AG09309 (cell line): ENCODE results near the gene SPRY1.

Experiments used
- DNase-seq: peaks from one replicate; pipeline ENCODE4 v3.0.0-alpha.2; 2010; ENCODE audit warnings: low read depth
- H3K4me3 ChIP-seq: 2 replicates; pipeline ENCODE4 v1.5.1; 2011; ENCODE audit warnings: mild to moderate bottlenecking, low read depth, low read length, moderate library complexity; ENCODE audit not compliant: control insufficient read depth
- TF ChIP-seq, protein P1 (sequence below): IDR thresholded peaks from 2 replicates; pipeline ENCODE4 v1.5.1; 2011; ENCODE audit warnings: mild to moderate bottlenecking, low read depth, low read length, inconsistent platforms; ENCODE audit not compliant: insufficient read depth, control insufficient read depth; ENCODE audit errors: missing control alignments

The SPRY1 gene

DNA sequence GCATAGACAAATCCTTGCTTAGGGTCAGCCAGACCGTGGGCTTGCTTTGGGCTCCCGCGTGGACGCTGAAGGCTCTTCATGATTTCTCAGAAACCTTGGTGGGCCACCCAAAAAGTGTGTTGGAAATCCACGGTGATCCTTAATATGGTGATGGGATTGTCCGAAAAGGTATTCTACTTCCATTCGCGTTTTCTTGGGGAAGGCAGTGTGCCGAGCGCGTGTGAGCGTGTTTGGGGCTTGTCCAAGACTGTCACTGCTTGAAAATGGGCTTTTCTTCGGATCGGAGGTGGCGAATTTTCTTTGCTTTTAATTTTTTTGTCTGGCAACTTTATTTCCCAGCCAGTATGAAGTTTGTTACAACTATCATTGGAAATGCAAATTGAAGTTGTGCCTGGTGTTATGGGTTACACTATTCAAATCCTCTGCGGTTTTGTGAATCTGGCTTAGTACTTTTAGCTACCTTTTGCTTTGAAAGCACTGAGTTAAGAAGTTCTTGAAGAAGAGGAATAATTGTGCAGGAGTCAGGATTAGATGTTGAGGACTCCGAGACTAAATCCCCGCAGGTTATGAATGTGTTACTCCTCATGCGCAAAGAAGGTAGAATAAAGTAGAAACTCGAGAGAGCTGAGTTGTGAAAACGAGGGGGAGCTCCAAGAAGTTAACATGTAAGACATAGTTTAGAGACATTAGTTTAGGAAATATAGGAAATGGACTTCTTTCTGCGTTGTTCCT is 3.2 kb downstream of the SPRY1 start:
- H3K4me3 ChIP-seq: peak overlapping the region; percentile 67
- TF ChIP-seq, protein P1, sequence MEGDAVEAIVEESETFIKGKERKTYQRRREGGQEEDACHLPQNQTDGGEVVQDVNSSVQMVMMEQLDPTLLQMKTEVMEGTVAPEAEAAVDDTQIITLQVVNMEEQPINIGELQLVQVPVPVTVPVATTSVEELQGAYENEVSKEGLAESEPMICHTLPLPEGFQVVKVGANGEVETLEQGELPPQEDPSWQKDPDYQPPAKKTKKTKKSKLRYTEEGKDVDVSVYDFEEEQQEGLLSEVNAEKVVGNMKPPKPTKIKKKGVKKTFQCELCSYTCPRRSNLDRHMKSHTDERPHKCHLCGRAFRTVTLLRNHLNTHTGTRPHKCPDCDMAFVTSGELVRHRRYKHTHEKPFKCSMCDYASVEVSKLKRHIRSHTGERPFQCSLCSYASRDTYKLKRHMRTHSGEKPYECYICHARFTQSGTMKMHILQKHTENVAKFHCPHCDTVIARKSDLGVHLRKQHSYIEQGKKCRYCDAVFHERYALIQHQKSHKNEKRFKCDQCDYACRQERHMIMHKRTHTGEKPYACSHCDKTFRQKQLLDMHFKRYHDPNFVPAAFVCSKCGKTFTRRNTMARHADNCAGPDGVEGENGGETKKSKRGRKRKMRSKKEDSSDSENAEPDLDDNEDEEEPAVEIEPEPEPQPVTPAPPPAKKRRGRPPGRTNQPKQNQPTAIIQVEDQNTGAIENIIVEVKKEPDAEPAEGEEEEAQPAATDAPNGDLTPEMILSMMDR: no peak
- DNase-seq: no peak

DNA sequence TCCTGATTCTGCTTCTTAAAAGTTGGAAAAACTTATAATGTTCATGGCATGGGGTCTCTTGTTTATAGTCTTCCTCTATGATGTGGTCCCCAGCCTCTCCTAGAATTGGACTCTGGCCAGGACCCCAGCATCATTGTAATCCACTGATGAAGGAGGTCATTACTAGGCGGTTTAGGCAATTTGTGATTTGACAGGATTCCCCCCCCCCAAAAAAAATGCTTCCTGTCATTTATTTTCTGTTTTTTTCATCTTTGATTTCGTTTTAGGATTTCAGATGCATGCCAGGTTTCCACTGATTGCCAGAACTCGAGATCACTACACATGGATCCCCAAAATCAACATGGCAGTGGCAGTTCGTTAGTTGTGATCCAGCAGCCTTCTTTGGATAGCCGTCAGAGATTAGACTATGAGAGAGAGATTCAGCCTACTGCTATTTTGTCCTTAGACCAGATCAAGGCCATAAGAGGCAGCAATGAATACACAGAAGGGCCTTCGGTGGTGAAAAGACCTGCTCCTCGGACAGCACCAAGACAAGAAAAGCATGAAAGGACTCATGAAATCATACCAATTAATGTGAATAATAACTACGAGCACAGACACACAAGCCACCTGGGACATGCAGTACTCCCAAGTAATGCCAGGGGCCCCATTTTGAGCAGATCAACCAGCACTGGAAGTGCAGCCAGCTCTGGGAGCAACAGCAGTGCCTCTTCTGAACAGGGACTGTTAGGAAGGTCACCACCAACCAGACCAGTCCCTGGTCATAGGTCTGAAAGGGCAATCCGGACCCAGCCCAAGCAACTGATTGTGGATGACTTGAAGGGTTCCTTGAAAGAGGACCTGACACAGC is 4.9 kb downstream of the SPRY1 start:
- no peak for DNase-seq
- TF ChIP-seq, protein P1: no peak
- no peak overlapping the region for H3K4me3 ChIP-seq

DNA sequence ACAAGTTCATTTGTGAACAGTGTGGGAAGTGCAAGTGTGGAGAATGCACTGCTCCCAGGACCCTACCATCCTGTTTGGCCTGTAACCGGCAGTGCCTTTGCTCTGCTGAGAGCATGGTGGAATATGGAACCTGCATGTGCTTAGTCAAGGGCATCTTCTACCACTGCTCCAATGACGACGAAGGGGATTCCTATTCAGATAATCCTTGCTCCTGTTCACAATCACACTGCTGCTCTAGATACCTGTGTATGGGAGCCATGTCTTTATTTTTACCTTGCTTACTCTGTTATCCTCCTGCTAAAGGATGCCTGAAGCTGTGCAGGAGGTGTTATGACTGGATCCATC is 5.5 kb downstream of the SPRY1 start:
- TF ChIP-seq, protein P1: no peak
- DNase-seq: no peak
- H3K4me3 ChIP-seq: no peak overlapping the region

DNA sequence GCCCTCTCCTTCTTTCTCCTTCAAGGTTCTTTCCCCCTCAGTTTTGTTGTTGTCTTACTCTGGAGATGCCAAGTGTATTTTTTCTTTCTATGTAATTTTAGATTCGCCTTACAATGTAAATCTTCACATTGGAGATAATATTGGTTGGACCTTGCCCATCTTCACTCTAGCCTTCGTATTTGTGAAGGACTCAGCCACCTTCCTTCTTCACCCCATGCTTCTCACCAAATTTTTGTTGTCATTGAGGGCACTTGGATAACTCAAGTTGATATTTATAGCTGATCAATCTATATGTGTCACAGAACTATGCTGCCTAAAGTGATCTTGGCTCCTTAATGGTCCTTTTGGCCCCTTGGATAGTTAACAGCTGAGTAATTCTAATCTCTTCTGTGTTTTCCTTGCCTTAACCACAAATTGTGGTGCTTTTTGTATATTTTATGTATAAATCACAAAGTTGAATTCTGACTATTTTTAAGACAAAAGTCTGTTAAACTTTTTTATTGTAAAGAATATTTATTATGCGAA is 6.5 kb downstream of the SPRY1 start:
- no peak for DNase-seq
- TF ChIP-seq, protein P1: no peak
- H3K4me3 ChIP-seq: no peak overlapping the region

DNA sequence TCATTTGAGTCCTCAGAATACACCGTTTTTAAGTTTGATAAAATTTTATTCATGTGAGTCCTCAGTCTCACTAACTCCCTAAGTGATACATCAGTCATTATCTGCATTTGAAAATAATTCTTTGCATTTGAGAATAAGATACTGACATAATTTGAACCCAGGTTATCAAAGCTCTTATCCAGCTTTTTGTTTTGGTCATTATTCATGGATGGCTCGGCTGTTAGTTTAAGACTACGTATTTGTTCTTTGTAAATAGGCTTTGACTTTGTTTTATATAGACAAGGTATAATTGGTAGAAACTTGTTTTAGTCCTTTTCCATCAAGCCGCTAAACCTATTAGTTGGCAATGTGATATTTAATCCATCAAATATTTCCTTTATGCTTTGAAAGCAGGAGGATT is 7.9 kb downstream of the SPRY1 start:
- TF ChIP-seq, protein P1: no peak
- DNase-seq: no peak
- no peak overlapping the region for H3K4me3 ChIP-seq

DNA sequence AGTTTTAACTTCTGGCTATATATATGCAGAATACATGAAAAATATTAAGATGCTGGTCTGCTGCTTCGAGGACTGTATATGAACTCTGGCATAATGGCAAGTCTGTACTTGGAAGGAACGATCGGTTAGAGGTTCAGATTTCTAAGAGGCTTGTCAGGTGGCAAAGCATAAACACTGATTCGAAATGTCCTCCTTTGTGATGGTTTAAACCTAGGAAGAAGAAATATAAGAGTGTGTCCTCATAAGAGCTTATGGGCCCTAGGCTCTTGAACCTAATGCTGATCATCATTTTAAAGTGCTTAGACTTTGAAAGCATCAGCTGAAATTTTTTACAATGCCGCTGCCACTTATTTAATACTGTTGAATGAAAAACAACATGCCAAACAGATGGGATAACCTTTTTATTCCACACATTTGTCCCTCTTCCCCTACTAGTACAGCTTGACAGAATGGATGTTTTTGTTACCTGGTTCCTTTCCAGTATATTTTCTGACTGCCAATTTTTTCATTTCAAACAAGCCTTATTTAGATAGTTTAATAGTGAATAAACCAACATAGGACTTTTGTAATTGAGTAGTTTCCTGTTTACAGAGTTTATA is 8.8 kb downstream of the SPRY1 start:
- TF ChIP-seq, protein P1: no peak
- DNase-seq: no peak
- no peak overlapping the region for H3K4me3 ChIP-seq
